Measurements from ENCODE around the gene STAM. TPM values are rescaled to one million over a fixed set of nuclear protein-coding genes. Genes with fewer than 3 reads are reported as not detected.

STAM gene
- total RNA-seq, 6 donors from 2014 or later, result 18.9 to 85.1 (median 31.2) TPM

- Histone ChIP-seq H3K27ac (peak overlapping the region; percentile 15 to 99 (median 76)), H3K27me3 (no peaks in the 10 kb centered on the region), H3K4me3 (peak overlapping the region in 3 of 4 donors; percentile 70 to 89 (median 78)), H3K4me1 (peaks cover 24 to 51% (median 40%) of the 10 kb centered on the region in 4 donors), H3K9me3 (no peaks in the 10 kb centered on the region), H3K36me3 (peaks cover 0 to 3% (median 0%) of the 10 kb centered on the region in 4 donors)
- WGBS, 2 donors, result 37 to 54% methylated on average over 6 of the region's 6 CpGs
- TF ChIP-seq CTCF (IDR thresholded peaks at IDR 0.05), result no peak
- TF ChIP-seq EP300 (IDR thresholded peaks at IDR 0.05), result peak in 1 of 4 donors; percentile 23
- TF ChIP-seq POLR2AphosphoS5 (IDR thresholded peaks at IDR 0.05), result no peak
- TF ChIP-seq POLR2A (IDR thresholded peaks at IDR 0.05), result no peak
- ATAC-seq (ENCODE audit: low FRiP score in 2 of 2), result no peak
- no peak for DNase-seq
These were observed 1.8 kb downstream of the STAM start for GRCh38 chr10:17645621-17646345.

- ATAC-seq (ENCODE audit: low FRiP score in 2 of 2), result no peak
- no peaks in the 10 kb centered on the region for H3K27me3 ChIP-seq
- no peaks in the 10 kb centered on the region for H3K9me3 ChIP-seq
- peak overlapping the region in 1 of 4 donors; percentile 5 for H3K4me3 ChIP-seq
- TF ChIP-seq CTCF (IDR thresholded peaks at IDR 0.05) (no peak), POLR2AphosphoS5 (IDR thresholded peaks at IDR 0.05) (no peak), POLR2A (IDR thresholded peaks at IDR 0.05) (no peak), EP300 (IDR thresholded peaks at IDR 0.05) (no peak)
- peaks cover 24 to 57% (median 44%) of the 10 kb centered on the region in 4 donors for H3K4me1 ChIP-seq
- H3K36me3 ChIP-seq, result peaks cover 0 to 3% (median 0%) of the 10 kb centered on the region in 4 donors
- H3K27ac ChIP-seq, result peak overlapping the region in 3 of 4 donors; percentile 15 to 94 (median 58)
- WGBS, 2 donors, result 33 to 43% methylated on average over 3 of the region's 3 CpGs
- DNase-seq, result peak in 1 of 2 donors; percentile 75
These were observed 3.4 kb downstream of the STAM start for GRCh38 chr10:17647326-17647725.

- H3K4me1 ChIP-seq, result peaks cover 16 to 54% (median 40%) of the 10 kb centered on the region in 4 donors
These were observed 4.5 kb downstream of the STAM start for GRCh38 chr10:17648243-17649035.

GRCh38 chr10:17649052-17649451, 5.1 kb downstream of the STAM start:
- no peak for DNase-seq
- TF ChIP-seq CTCF (IDR thresholded peaks at IDR 0.05) (no peak), EP300 (IDR thresholded peaks at IDR 0.05) (no peak)
- H3K36me3 ChIP-seq, result peaks cover 0 to 7% (median 1%) of the 10 kb centered on the region in 4 donors
- H3K4me1 ChIP-seq, result peaks cover 16 to 60% (median 40%) of the 10 kb centered on the region in 4 donors
- H3K27ac ChIP-seq, result peak overlapping the region in 1 of 4 donors; percentile 35
- WGBS, 2 donors, result 89 to 95% methylated on average over 4 of the region's 4 CpGs
- H3K4me3 ChIP-seq, result no peak overlapping the region
- H3K9me3 ChIP-seq, result no peaks in the 10 kb centered on the region
- no peak for ATAC-seq (ENCODE audit: low FRiP score in 2 of 2)
- H3K27me3 ChIP-seq, result no peaks in the 10 kb centered on the region

More at GRCh38 chr10:17648243-17649035, 4.5 kb downstream of the STAM start:
- Histone ChIP-seq H3K27ac (peak overlapping the region in 3 of 4 donors; percentile 35 to 94 (median 58)), H3K36me3 (peaks cover 0 to 4% (median 1%) of the 10 kb centered on the region in 4 donors), H3K9me3 (no peaks in the 10 kb centered on the region), H3K4me3 (no peak overlapping the region), H3K27me3 (no peaks in the 10 kb centered on the region)
- DNase-seq (no peak), ATAC-seq (ENCODE audit: low FRiP score in 2 of 2) (no peak)
- no peak for TF ChIP-seq EP300 (IDR thresholded peaks at IDR 0.05)
- no peak for TF ChIP-seq POLR2AphosphoS5 (IDR thresholded peaks at IDR 0.05)
- no peak for TF ChIP-seq CTCF (IDR thresholded peaks at IDR 0.05)
- TF ChIP-seq POLR2A (IDR thresholded peaks at IDR 0.05), result no peak
- WGBS, 2 donors, result 75 to 82% methylated on average over 10 of the region's 10 CpGs
